ENCODE results near the gene TFCP2L1. TPM values are rescaled to one million over a fixed set of nuclear protein-coding genes. Genes with fewer than 3 reads are reported as not detected.

TFCP2L1 gene
- total and polyA plus RNA-seq, 10 donors: 0.15 to 8.9 (median 2.7) TPM

DNA sequence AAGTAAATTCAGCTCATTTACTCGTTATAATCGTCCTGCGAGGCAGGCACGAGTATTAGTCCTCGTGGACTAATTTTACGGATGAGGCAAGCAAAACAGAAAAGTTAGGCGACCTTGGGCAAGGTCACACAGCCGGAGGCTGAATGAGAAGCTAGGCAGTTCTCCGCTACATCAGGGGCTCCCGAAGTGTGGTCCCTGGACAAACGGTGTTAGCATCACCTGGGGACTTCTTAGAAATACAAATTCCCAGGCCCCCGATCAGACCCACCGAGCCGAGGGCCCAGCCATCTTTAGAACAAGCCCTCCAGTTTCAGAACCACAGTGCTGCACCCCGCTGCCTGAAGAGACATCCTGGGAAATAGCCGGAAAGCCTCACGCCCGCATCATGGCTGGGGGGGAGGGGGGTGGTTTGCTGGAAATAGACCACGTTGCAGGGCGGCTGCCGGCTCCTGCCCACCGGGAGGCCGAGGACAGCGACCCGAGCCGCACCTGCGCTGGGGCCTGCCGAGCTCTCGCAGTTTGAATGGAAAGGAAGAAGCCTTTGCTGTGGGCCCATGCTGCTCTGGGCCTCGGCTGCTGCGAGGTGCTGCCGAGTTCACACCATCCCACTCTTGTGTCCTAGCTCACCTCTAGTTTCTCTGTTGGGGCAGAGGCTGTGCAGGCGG is 72.2 kb downstream of the TFCP2L1 start:
- TF ChIP-seq, protein P1, sequence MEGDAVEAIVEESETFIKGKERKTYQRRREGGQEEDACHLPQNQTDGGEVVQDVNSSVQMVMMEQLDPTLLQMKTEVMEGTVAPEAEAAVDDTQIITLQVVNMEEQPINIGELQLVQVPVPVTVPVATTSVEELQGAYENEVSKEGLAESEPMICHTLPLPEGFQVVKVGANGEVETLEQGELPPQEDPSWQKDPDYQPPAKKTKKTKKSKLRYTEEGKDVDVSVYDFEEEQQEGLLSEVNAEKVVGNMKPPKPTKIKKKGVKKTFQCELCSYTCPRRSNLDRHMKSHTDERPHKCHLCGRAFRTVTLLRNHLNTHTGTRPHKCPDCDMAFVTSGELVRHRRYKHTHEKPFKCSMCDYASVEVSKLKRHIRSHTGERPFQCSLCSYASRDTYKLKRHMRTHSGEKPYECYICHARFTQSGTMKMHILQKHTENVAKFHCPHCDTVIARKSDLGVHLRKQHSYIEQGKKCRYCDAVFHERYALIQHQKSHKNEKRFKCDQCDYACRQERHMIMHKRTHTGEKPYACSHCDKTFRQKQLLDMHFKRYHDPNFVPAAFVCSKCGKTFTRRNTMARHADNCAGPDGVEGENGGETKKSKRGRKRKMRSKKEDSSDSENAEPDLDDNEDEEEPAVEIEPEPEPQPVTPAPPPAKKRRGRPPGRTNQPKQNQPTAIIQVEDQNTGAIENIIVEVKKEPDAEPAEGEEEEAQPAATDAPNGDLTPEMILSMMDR (IDR thresholded peaks at IDR 0.05 in 8 of 11, conservative IDR thresholded peaks at IDR 0.05 in 3 of 11): no peak
- TF ChIP-seq POLR2AphosphoS5 (IDR thresholded peaks at IDR 0.05) (no peak), POLR2A (IDR thresholded peaks at IDR 0.05) (no peak)
- WGBS, 5 donors: 83 to 91% (median 87%) methylated on average over 15 to 33 of the region's 33 CpGs
- peak; percentile 64 for DNase-seq
- H3K4me3 ChIP-seq: no peak overlapping the region
- H3K9me3 ChIP-seq: no peaks in the 10 kb centered on the region
- H3K4me1 ChIP-seq: no peaks in the 10 kb centered on the region
- peaks cover 0 to 11% (median 0%) of the 10 kb centered on the region in 7 donors for H3K27me3 ChIP-seq (replicated peaks in 1 of 7)
- H3K36me3 ChIP-seq: no peaks in the 10 kb centered on the region
- H3K27ac ChIP-seq: no peak overlapping the region
- intact Hi-C loops (cut with DNase I; ENCODE audit: low total_unique reads): no loop called here

DNA sequence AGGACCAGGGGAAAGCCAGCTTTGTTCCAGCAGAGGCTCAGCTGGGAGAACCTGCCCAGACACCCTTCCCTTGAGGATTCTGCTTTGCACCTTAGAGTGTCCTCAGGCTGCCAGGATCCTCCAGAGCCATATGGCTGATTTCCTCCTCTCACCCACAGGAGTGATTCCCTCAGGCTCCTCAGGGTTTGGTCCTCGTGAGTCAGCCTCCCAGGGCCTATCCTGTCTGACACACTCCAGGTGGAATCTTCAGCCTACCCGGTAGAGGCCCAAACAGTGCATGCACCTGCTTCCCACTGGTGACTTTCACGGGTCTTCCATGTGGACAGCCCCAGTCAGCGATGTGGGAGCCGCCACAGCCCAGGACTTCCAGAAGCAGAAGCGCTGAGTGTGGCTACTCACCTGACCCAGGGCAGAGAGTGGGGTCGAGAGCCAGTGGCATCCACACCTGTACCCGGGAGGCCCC is 73.3 kb downstream of the TFCP2L1 start:
- H3K27ac ChIP-seq: no peak overlapping the region
- intact Hi-C loops (cut with DNase I; ENCODE audit: low total_unique reads): no loop called here
- DNase-seq: peak; percentile 56
- H3K27me3 ChIP-seq (replicated peaks in 1 of 7): peaks cover 0 to 7% (median 0%) of the 10 kb centered on the region in 7 donors
- 81 to 95% (median 92%) methylated on average over 4 to 8 of the region's 8 CpGs for WGBS, 5 donors
- TF ChIP-seq, protein P1 (IDR thresholded peaks at IDR 0.05 in 8 of 11, conservative IDR thresholded peaks at IDR 0.05 in 3 of 11): no peak
- TF ChIP-seq POLR2AphosphoS5 (IDR thresholded peaks at IDR 0.05): no peak
- no peak for TF ChIP-seq POLR2A (IDR thresholded peaks at IDR 0.05)
- no peaks in the 10 kb centered on the region for H3K4me1 ChIP-seq
- no peak overlapping the region for H3K4me3 ChIP-seq
- H3K9me3 ChIP-seq: no peaks in the 10 kb centered on the region
- no peaks in the 10 kb centered on the region for H3K36me3 ChIP-seq

DNA sequence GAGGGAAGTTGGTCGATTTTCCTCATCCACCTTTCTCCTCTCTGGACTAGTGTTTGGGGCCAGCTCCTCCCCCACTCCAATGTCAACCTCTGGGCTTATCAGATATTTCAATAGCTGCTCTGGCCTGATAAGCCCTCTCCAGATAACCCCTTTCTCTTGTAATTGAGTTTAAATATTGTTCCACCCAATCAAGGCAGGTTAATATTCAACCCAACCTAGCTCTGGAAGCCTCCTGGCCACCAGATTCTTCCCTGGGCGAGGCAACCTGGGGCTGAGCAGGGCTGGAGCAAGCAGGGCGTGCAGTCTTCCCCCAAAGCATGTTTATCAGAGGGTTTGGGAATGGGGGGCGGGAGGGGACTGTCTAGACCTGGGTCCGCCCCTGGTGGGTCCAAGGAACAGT is 73.8 kb downstream of the TFCP2L1 start:
- H3K36me3 ChIP-seq: no peaks in the 10 kb centered on the region
- H3K27ac ChIP-seq: no peak overlapping the region
- H3K9me3 ChIP-seq: no peaks in the 10 kb centered on the region
- peak; percentile 7 for DNase-seq
- TF ChIP-seq POLR2AphosphoS5 (IDR thresholded peaks at IDR 0.05) (no peak), POLR2A (IDR thresholded peaks at IDR 0.05) (no peak)
- TF ChIP-seq, protein P1 (IDR thresholded peaks at IDR 0.05 in 8 of 11, conservative IDR thresholded peaks at IDR 0.05 in 3 of 11): no peak
- peaks cover 0 to 7% (median 0%) of the 10 kb centered on the region in 7 donors for H3K27me3 ChIP-seq (replicated peaks in 1 of 7)
- no peaks in the 10 kb centered on the region for H3K4me1 ChIP-seq
- intact Hi-C loops (cut with DNase I; ENCODE audit: low total_unique reads): no loop called here
- WGBS, 5 donors: 55 to 81% (median 74%) methylated on average over 3 to 5 of the region's 5 CpGs
- H3K4me3 ChIP-seq: no peak overlapping the region

DNA sequence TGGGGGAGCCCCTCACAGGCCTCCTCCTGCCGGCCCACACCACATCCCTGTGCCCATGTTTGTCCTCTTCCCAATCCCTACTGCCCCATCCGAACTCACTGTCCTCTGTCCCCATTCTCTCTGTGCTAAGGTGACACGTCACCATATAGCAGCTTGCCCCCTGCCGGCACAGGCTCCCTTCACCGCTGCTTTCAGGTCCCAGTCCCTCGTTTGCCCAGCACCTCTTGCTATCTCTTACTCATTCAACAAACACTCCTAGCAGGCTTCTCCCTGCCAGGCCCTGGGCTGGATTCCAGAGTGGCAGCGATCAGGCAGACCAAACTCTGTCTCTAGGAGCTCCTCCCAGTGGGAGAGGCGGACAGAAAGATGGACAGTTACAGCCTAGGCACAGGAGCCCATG is 74.3 kb downstream of the TFCP2L1 start:
- no peak overlapping the region for H3K4me3 ChIP-seq
- 72 to 86% (median 77%) methylated on average over 8 of the region's 8 CpGs for WGBS, 5 donors
- no peaks in the 10 kb centered on the region for H3K4me1 ChIP-seq
- peak; percentile 66 for DNase-seq
- no peak overlapping the region for H3K27ac ChIP-seq
- H3K36me3 ChIP-seq: no peaks in the 10 kb centered on the region
- peaks cover 0 to 7% (median 0%) of the 10 kb centered on the region in 7 donors for H3K27me3 ChIP-seq (replicated peaks in 1 of 7)
- H3K9me3 ChIP-seq: no peaks in the 10 kb centered on the region
- intact Hi-C loops (cut with DNase I; ENCODE audit: low total_unique reads): no loop called here
- no peak for TF ChIP-seq POLR2AphosphoS5 (IDR thresholded peaks at IDR 0.05)
- TF ChIP-seq, protein P1 (IDR thresholded peaks at IDR 0.05 in 8 of 11, conservative IDR thresholded peaks at IDR 0.05 in 3 of 11): no peak
- TF ChIP-seq POLR2A (IDR thresholded peaks at IDR 0.05): no peak

Measured in spleen (tissue), 11 donors.